WTC11 (cell line): ENCODE data around the gene TMC5. TPM values are rescaled to one million over a fixed set of nuclear protein-coding genes. Genes with fewer than 3 reads are reported as not detected.
"Not testable (repeated sequence)": the region's sequence is repeated elsewhere in the genome, so short reads cannot be mapped to it uniquely, and the experiment has no call there.

Experiments
- ATAC-seq: fragments of 200-7000 bp; cut with Tn5 transposase; 2 replicates; pipeline ENCODE4 v1.10.0; 2021; ENCODE audit warnings: mild to moderate bottlenecking, moderate library complexity
- CTCF ChIA-PET: fragments of 300-600 bp; sonication (Branson Sonifier 250); formaldehyde crosslinking; loops from one replicate; lab custom pipeline; 2021; ENCODE audit warnings: antibody characterized with exemption; lab: Charles Lee
- POLR2A ChIA-PET: fragments of 350-600 bp; sonication (Branson Sonifier 250); formaldehyde crosslinking; loops from one replicate; lab custom pipeline; 2021; ENCODE audit warnings: antibody characterized with exemption; lab: Charles Lee
- DNase-seq: peaks from one replicate; pipeline ENCODE4 v3.0.0; 2021; ENCODE audit warnings: low spot score
- H3K27ac Mint-ChIP-seq: 2 replicates; pipeline ENCODE4 v1.8.0; 2021; ENCODE audit warnings: mixed read lengths
- H3K27me3 Mint-ChIP-seq: 2 replicates; pipeline ENCODE4 v1.8.0; 2021; ENCODE audit warnings: low read depth, mild to moderate bottlenecking, moderate library complexity, mixed read lengths
- H3K36me3 Mint-ChIP-seq: 2 replicates; pipeline ENCODE4 v1.8.0; 2021; ENCODE audit warnings: mixed read lengths
- H3K4me1 Mint-ChIP-seq: 2 replicates; pipeline ENCODE4 v1.8.0; 2022; ENCODE audit warnings: mixed read lengths
- H3K4me3 Mint-ChIP-seq: 2 replicates; pipeline ENCODE4 v1.8.0; 2021; ENCODE audit warnings: mild to moderate bottlenecking, moderate library complexity, mixed read lengths
- H3K9me3 Mint-ChIP-seq: 2 replicates; pipeline ENCODE4 v1.8.0; 2021; ENCODE audit warnings: mixed read lengths
- AFF4 ChIP-seq: sonication (generic); formaldehyde crosslinking; IDR thresholded peaks from 2 replicates; pipeline ENCODE4 v1.8.1; 2023; ENCODE audit warnings: mild to moderate bottlenecking, missing genetic modification reagents, borderline replicate concordance
- CBFB ChIP-seq: sonication (generic); formaldehyde crosslinking; IDR thresholded peaks from 2 replicates; pipeline ENCODE4 v1.8.1; 2022; ENCODE audit warnings: mild to moderate bottlenecking, low read depth, missing genetic modification reagents
- CREM ChIP-seq: sonication (generic); formaldehyde crosslinking; IDR thresholded peaks from 2 replicates; pipeline ENCODE4 v1.8.1; 2022; ENCODE audit warnings: mild to moderate bottlenecking, missing genetic modification reagents, moderate library complexity
- GABPB1 ChIP-seq: sonication (generic); formaldehyde crosslinking; IDR thresholded peaks from 2 replicates; pipeline ENCODE4 v1.8.1; 2023; ENCODE audit warnings: mild to moderate bottlenecking, missing genetic modification reagents
- JUN ChIP-seq: sonication (generic); formaldehyde crosslinking; IDR thresholded peaks from 2 replicates; pipeline ENCODE4 v1.8.0; 2023; ENCODE audit warnings: mild to moderate bottlenecking, missing genetic modification reagents
- MLX ChIP-seq: sonication (generic); formaldehyde crosslinking; IDR thresholded peaks from 2 replicates; pipeline ENCODE4 v1.8.1; 2023; ENCODE audit warnings: mild to moderate bottlenecking, missing genetic modification reagents, moderate library complexity
- SOX15 ChIP-seq: fragments of 250-450 bp; sonication (Bioruptor Pico); IDR thresholded peaks from 2 replicates; pipeline ENCODE4 v1.9.0; 2021; ENCODE audit warnings: mild to moderate bottlenecking
- TCF7 ChIP-seq: sonication (generic); formaldehyde crosslinking; IDR thresholded peaks from 2 replicates; pipeline ENCODE4 v1.8.0; 2022; ENCODE audit warnings: mild to moderate bottlenecking, low read depth, missing genetic modification reagents, moderate library complexity
- TP53 ChIP-seq: sonication (generic); formaldehyde crosslinking; IDR thresholded peaks from 2 replicates; pipeline ENCODE4 v1.8.1; 2023; ENCODE audit warnings: mild to moderate bottlenecking, missing genetic modification reagents
- ZBTB21 ChIP-seq: sonication (generic); formaldehyde crosslinking; IDR thresholded peaks from 2 replicates; pipeline ENCODE4 v1.8.1; 2023; ENCODE audit warnings: mild to moderate bottlenecking, missing genetic modification reagents, borderline replicate concordance
- ZNF121 ChIP-seq: sonication (generic); formaldehyde crosslinking; IDR thresholded peaks from 2 replicates; pipeline ENCODE4 v1.8.0; 2023; ENCODE audit warnings: missing genetic modification reagents
- ZNF232 ChIP-seq: sonication (generic); formaldehyde crosslinking; IDR thresholded peaks from 2 replicates; pipeline ENCODE4 v1.8.0; 2022; ENCODE audit warnings: mild to moderate bottlenecking, missing genetic modification reagents
- ZNF263 ChIP-seq: sonication (generic); formaldehyde crosslinking; IDR thresholded peaks from 2 replicates; pipeline ENCODE4 v1.8.1; 2022; ENCODE audit warnings: low read depth, mild to moderate bottlenecking, moderate library complexity, missing genetic modification reagents
- total RNA-seq: library from RNA; stranded (reverse); gene quantifications from 3 replicates; pipeline ENCODE4 v1.2.3, GENCODE V29; 2021
- TF ChIP-seq, protein P1 (sequence below): sonication (generic); formaldehyde crosslinking; IDR thresholded peaks from 2 replicates; pipeline ENCODE4 v1.8.0; 2023; ENCODE audit warnings: missing genetic modification reagents
- TF ChIP-seq, protein P2 (sequence below): fragments of 250-450 bp; sonication (Bioruptor Pico); IDR thresholded peaks from 2 replicates; pipeline ENCODE4 v1.9.0; 2021; ENCODE audit warnings: mild to moderate bottlenecking, borderline replicate concordance
- TF ChIP-seq, protein P3 (sequence below): sonication (generic); formaldehyde crosslinking; IDR thresholded peaks from 2 replicates; pipeline ENCODE4 v1.8.1; 2022; ENCODE audit warnings: low read depth, missing genetic modification reagents, borderline replicate concordance

The TMC5 gene
- total RNA-seq, 1 experiment from 2014 or later, result 3.1 TPM

DNA sequence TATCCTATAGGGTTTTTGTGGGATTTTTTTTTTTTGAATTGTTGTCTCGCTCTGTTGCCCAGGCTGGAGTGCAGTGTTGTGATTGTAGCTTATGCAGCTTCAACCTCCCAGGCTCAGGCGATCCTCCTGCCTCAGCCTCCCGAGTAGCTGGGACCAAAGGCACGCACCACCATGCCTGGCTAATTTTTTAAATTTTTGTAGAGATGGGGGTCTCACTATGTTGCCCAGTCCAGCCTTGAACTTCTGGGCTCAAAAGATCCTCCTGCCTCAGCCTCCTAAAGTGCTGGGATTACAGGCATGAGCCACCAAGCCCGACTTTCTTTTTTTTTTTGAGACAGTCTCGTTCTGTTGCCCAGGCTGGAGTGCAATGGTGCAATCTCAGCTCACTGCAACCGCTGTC, 5.6 kb upstream of the TMC5 start:
- H3K36me3 Mint-ChIP-seq, H3K27ac Mint-ChIP-seq: not testable (repeated sequence)
- TF ChIP-seq ZNF121 (CRISPR knock-in tag), result peak; percentile 55; the same call in 1 of the 2 replicates
- TF ChIP-seq, all 79 proteins: peak for 1; not testable (repeated sequence) for 78
- CTCF ChIA-PET, result interaction anchor here (0.7 to 2.4 kb wide), 7 partner anchors 11 to 428 kb away, joined by 3 to 10 read pairs (median 4); partner anchors contain the start of gene TMC7
- H3K4me3 Mint-ChIP-seq, ATAC-seq, DNase-seq: not testable (repeated sequence)
- H3K4me1 Mint-ChIP-seq, result peaks cover 25% of the 10 kb centered on the region
- H3K9me3 Mint-ChIP-seq, result peaks cover 15% of the 10 kb centered on the region
- POLR2A ChIA-PET, result interaction anchor here (0.7 kb wide), 1 partner anchor 310 kb away, joined by 3 read pairs; no protein-coding TSS in a partner anchor
- peaks cover 17% of the 10 kb centered on the region for H3K27me3 Mint-ChIP-seq

- H3K4me3 Mint-ChIP-seq, result no peak overlapping the region
- TF ChIP-seq SOX15 (CRISPR knock-in tag) (no peak), TCF7 (CRISPR knock-in tag) (no peak), ZNF121 (CRISPR knock-in tag) (no peak), GABPB1 (CRISPR knock-in tag) (no peak), JUN (no peak), ZBTB21 (CRISPR knock-in tag) (no peak), CREM (no peak), AFF4 (no peak), CBFB (CRISPR knock-in tag) (no peak), MLX (CRISPR knock-in tag) (no peak), ZNF232 (CRISPR knock-in tag) (no peak), TP53 (CRISPR knock-in tag) (no peak), ZNF263 (CRISPR knock-in tag) (no peak)
- TF ChIP-seq, protein P1, sequence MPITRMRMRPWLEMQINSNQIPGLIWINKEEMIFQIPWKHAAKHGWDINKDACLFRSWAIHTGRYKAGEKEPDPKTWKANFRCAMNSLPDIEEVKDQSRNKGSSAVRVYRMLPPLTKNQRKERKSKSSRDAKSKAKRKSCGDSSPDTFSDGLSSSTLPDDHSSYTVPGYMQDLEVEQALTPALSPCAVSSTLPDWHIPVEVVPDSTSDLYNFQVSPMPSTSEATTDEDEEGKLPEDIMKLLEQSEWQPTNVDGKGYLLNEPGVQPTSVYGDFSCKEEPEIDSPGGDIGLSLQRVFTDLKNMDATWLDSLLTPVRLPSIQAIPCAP, result no peak
- TF ChIP-seq, protein P2, sequence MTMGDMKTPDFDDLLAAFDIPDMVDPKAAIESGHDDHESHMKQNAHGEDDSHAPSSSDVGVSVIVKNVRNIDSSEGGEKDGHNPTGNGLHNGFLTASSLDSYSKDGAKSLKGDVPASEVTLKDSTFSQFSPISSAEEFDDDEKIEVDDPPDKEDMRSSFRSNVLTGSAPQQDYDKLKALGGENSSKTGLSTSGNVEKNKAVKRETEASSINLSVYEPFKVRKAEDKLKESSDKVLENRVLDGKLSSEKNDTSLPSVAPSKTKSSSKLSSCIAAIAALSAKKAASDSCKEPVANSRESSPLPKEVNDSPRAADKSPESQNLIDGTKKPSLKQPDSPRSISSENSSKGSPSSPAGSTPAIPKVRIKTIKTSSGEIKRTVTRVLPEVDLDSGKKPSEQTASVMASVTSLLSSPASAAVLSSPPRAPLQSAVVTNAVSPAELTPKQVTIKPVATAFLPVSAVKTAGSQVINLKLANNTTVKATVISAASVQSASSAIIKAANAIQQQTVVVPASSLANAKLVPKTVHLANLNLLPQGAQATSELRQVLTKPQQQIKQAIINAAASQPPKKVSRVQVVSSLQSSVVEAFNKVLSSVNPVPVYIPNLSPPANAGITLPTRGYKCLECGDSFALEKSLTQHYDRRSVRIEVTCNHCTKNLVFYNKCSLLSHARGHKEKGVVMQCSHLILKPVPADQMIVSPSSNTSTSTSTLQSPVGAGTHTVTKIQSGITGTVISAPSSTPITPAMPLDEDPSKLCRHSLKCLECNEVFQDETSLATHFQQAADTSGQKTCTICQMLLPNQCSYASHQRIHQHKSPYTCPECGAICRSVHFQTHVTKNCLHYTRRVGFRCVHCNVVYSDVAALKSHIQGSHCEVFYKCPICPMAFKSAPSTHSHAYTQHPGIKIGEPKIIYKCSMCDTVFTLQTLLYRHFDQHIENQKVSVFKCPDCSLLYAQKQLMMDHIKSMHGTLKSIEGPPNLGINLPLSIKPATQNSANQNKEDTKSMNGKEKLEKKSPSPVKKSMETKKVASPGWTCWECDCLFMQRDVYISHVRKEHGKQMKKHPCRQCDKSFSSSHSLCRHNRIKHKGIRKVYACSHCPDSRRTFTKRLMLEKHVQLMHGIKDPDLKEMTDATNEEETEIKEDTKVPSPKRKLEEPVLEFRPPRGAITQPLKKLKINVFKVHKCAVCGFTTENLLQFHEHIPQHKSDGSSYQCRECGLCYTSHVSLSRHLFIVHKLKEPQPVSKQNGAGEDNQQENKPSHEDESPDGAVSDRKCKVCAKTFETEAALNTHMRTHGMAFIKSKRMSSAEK (CRISPR knock-in tag), result no peak
- TF ChIP-seq, protein P3, sequence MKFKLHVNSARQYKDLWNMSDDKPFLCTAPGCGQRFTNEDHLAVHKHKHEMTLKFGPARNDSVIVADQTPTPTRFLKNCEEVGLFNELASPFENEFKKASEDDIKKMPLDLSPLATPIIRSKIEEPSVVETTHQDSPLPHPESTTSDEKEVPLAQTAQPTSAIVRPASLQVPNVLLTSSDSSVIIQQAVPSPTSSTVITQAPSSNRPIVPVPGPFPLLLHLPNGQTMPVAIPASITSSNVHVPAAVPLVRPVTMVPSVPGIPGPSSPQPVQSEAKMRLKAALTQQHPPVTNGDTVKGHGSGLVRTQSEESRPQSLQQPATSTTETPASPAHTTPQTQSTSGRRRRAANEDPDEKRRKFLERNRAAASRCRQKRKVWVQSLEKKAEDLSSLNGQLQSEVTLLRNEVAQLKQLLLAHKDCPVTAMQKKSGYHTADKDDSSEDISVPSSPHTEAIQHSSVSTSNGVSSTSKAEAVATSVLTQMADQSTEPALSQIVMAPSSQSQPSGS (CRISPR knock-in tag), result no peak
- peaks cover 4% of the 10 kb centered on the region; the same call in 1 of the 2 replicates for H3K9me3 Mint-ChIP-seq
- peaks cover 13% of the 10 kb centered on the region for H3K4me1 Mint-ChIP-seq
- ATAC-seq (no peak), DNase-seq (no peak)
- no peak overlapping the region for H3K27ac Mint-ChIP-seq
- no peaks in the 10 kb centered on the region for H3K36me3 Mint-ChIP-seq
- ChIA-PET POLR2A (interaction anchor here (1.2 kb wide), 1 partner anchor 108 kb away, joined by 3 read pairs; the partner anchor contains the start of gene CCP110), CTCF (interaction anchor here (1.0 to 1.3 kb wide), 2 partner anchors 32 to 168 kb away, joined by 3 to 4 read pairs; no protein-coding TSS in a partner anchor)
- peaks cover 8% of the 10 kb centered on the region for H3K27me3 Mint-ChIP-seq
Measured at GRCh38 chr16:19415461-19415860, 2.2 kb upstream of the TMC5 start.
